ENCODE results near the gene PLK2. TPM values are rescaled to one million over a fixed set of nuclear protein-coding genes. Genes with fewer than 3 reads are reported as not detected.

The PLK2 gene
- total and polyA plus RNA-seq, 2 donors (not counting 3 experiments of a cell fraction or from before 2014, with no cell fraction given): 199 to 250 TPM

DNA sequence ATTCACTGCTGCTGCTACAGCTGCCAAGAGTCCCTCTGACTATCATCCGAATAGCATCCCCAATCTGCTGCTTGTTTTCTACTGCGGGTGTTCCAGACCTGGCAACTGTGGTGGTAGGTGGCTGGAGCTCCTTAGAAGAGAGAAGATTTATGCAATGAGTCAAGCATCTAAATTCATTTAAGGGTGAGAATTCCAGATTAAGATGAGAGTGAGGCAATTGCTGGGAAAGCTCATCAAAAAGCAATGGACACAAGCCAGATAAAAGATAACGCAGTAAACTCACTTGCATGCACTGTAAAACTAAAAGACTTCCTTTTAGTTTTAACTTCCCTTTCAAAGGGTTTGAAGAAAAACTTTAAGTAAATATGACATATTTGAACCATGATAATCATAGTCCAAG is 3.9 kb downstream of the PLK2 start:
- peaks cover 56% of the 10 kb centered on the region for H3K79me2 ChIP-seq (ENCODE audit: control insufficient read depth, insufficient read depth, low read length)
- DNase-seq (ENCODE audit: low read depth, low spot score) (peak; percentile 23), FAIRE-seq (no peak)
- H3K9ac ChIP-seq (replicated peaks; ENCODE audit: extremely low read depth, insufficient read depth, low read length): peak overlapping the region; percentile 98
- TF ChIP-seq MYC (IDR thresholded peaks at IDR 0.05; ENCODE audit: low read depth, low read length) (no peak), EZH2 (IDR thresholded peaks at IDR 0.05; ENCODE audit: borderline replicate concordance, low read depth, low read length, severe bottlenecking) (no peak), JUN (IDR thresholded peaks at IDR 0.05; ENCODE audit: borderline replicate concordance, insufficient read depth, insufficient read length, low read depth) (no peak), FOS (IDR thresholded peaks at IDR 0.05; ENCODE audit: borderline replicate concordance, insufficient read depth, low read length) (no peak), POLR2A (IDR thresholded peaks at IDR 0.05; ENCODE audit: low read depth, low read length) (no peak), GATA2 (IDR thresholded peaks at IDR 0.05; ENCODE audit: insufficient read depth, insufficient read length, low read depth, low read length) (no peak), CTCF (IDR thresholded peaks at IDR 0.05; ENCODE audit: extremely low read depth in 1 of 2, insufficient read depth in 1 of 2, low read depth in 1 of 2, low read length in 2 of 2) (no peak)
- TF ChIP-seq, protein P1, sequence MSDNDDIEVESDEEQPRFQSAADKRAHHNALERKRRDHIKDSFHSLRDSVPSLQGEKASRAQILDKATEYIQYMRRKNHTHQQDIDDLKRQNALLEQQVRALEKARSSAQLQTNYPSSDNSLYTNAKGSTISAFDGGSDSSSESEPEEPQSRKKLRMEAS (IDR thresholded peaks at IDR 0.05; ENCODE audit: insufficient read depth, insufficient read length): no peak
- no peaks in the 10 kb centered on the region for H3K27me3 ChIP-seq (ENCODE audit: control insufficient read depth in 2 of 2, insufficient read depth in 2 of 2, low read length in 2 of 2)
- BruUV-seq (replicated peaks): no TSS peak
- no peak overlapping the region for H2AFZ ChIP-seq (ENCODE audit: low read depth, low read length)
- H3K27ac ChIP-seq (ENCODE audit: insufficient read depth, low read depth, low read length): no peak overlapping the region
- CTCF ChIA-PET: interaction anchor here (1.2 to 2.8 kb wide), 5 partner anchors 197 to 957 kb away, joined by 3 to 31 read pairs (median 6); no protein-coding TSS in a partner anchor
- intact Hi-C loops (cut with micrococcal nuclease) (loop anchor here (5.0 kb wide), 1 partner anchor 139 kb away; no protein-coding TSS in a partner anchor), dilution Hi-C loops (cut with MboI; ENCODE audit: extremely low pct_ligation_motif_present, low sequenced_read_pairs) (loop anchor here (25.0 kb wide), 2 partner anchors 669 to 969 kb away; partner anchors contain the start of gene ACTBL2)
- H4K20me1 ChIP-seq (replicated peaks; ENCODE audit: control insufficient read depth, extremely low read depth, insufficient read depth, low read length): peaks cover 14% of the 10 kb centered on the region
- POLR2A ChIA-PET: interaction anchor here (1.2 to 2.5 kb wide), 2 partner anchors 614 to 677 kb away, joined by 4 to 12 read pairs; no protein-coding TSS in a partner anchor
- H3K4me2 ChIP-seq (ENCODE audit: insufficient read depth, low read length): peak overlapping the region; percentile 95
- H3K9me1 ChIP-seq (replicated peaks; ENCODE audit: control insufficient read depth, extremely low read depth, insufficient read depth, low read length): no peaks in the 10 kb centered on the region
- H3K36me3 ChIP-seq (ENCODE audit: control insufficient read depth in 2 of 2, extremely low read depth in 1 of 2, insufficient read depth in 2 of 2, low read length in 2 of 2): peaks cover 29 to 47% of the 10 kb centered on the region in 2 experiments
- no peaks in the 10 kb centered on the region for H3K9me3 ChIP-seq (replicated peaks; ENCODE audit: control insufficient read depth, insufficient read depth, low read length)
- peak overlapping the region in 2 of 3 experiments; percentile 92 to 94 for H3K4me3 ChIP-seq (replicated peaks in 1 of 3; ENCODE audit: insufficient read depth in 1 of 3, low read depth in 1 of 3, low read length in 3 of 3)
- peaks cover 34% of the 10 kb centered on the region for H3K4me1 ChIP-seq (ENCODE audit: control insufficient read depth, extremely low read depth, insufficient read depth, low read length)

All from endothelial cell of umbilical vein (primary cell).